Kidney (tissue), 14 donors: Measurements from ENCODE around the gene KDM1A. TPM values are rescaled to one million over a fixed set of nuclear protein-coding genes. Genes with fewer than 3 reads are reported as not detected.

ENCODE experiments used
- DNase-seq, 5 donors: peaks; one replicate each; pipeline ENCODE4 v3.0.0-alpha.2; 2013 to 2020
- FAIRE-seq: peaks from 2 replicates; lab custom pipeline; 2012; peaks lifted over from hg19 to GRCh38; lab: Jason Lieb, UNC
- H3K27ac ChIP-seq, 2 donors: one replicate each; pipeline ENCODE4 v1.7.0; 2013; ENCODE audit warnings: low read depth in 2 of 2, low read length in 2 of 2, inconsistent platforms in 1 of 2
- H3K27me3 ChIP-seq: one replicate; pipeline ENCODE4 v1.7.1; 2013; ENCODE audit warnings: low read length, inconsistent platforms; ENCODE audit not compliant: control insufficient read depth, insufficient read depth
- H3K36me3 ChIP-seq, 3 donors: one replicate each; pipeline versions ENCODE4 v1.7.0 to v1.7.1; 2013; ENCODE audit warnings: low read length in 3 of 3, control low read depth in 1 of 3, inconsistent platforms in 1 of 3; ENCODE audit not compliant: insufficient read depth in 3 of 3, control insufficient read depth in 2 of 3
- H3K4me1 ChIP-seq, 3 donors: one replicate each; pipeline versions ENCODE4 v1.7.0 to v1.7.1; 2013; ENCODE audit warnings: low read length in 3 of 3, inconsistent platforms in 1 of 3, low read depth in 1 of 3; ENCODE audit not compliant: control insufficient read depth in 2 of 3, insufficient read depth in 2 of 3
- H3K4me3 ChIP-seq, 3 donors: one replicate each; pipeline versions ENCODE4 v1.7.0 to v1.8.1; 2013; ENCODE audit warnings: low read length in 3 of 3, control low read depth in 1 of 3, inconsistent platforms in 1 of 3
- H3K9ac ChIP-seq, 3 donors: one replicate each; pipeline versions ENCODE4 v1.7.0 to v1.7.1; 2013; ENCODE audit warnings: low read length in 3 of 3, control low read depth in 1 of 3, inconsistent platforms in 1 of 3
- H3K9me3 ChIP-seq, 3 donors: one replicate each; pipeline versions ENCODE4 v1.7.0 to v1.7.1; 2013; ENCODE audit warnings: low read length in 3 of 3, control low read depth in 1 of 3, inconsistent platforms in 1 of 3; ENCODE audit not compliant: control insufficient read depth in 2 of 3, insufficient read depth in 1 of 3
- CTCF ChIP-seq: IDR thresholded peaks from 3 replicates; pipeline ENCODE4 v1.5.1; 2012; ENCODE audit warnings: mild to moderate bottlenecking, moderate library complexity, borderline replicate concordance; ENCODE audit not compliant: insufficient read depth; ENCODE audit errors: extremely low read depth
- intact Hi-C: fragments of 100-400 bp; cut with DNase I; formaldehyde crosslinking; loops from one replicate; pipeline ENCODE4 v1.11.1; 2022
- polyA plus RNA-seq: library from polyadenylated mRNA; stranded (reverse); fragments of 350-450 nt; fragmentation: Illumina TruSeq; extraction: RNeasy Lipid Tissue Mini Kit (QIAGEN cat#74804); gene quantifications from one replicate; pipeline ENCODE4 v1.2.3, GENCODE V29; 2014; ENCODE audit warnings: low read depth, low replicate concordance; ENCODE audit not compliant: insufficient read depth
- total RNA-seq: library from RNA; stranded (reverse); fragmentation: NEBNext Ultra II Directional; extraction: Animal tissue kit (Norgen Biotek cat#: 25700); gene quantifications from one replicate; pipeline ENCODE4 v1.2.1, GENCODE V29; 2021
- donor health status: control.
- donor health status: control.
- donor health status: control.
- donor health status: control.
- donor health status: control.
- donor health status: DM: yes; HTN: yes; CAD: no.
- donor health status: Normal renal cell carcinoma (clear cell type).

Gene KDM1A
- total and polyA plus RNA-seq, 2 donors from 2014 or later, result 33.3 to 54.4 TPM

- Histone ChIP-seq H3K4me3 (no peak overlapping the region), H3K27me3 (no peaks in the 10 kb centered on the region), H3K9me3 (no peaks in the 10 kb centered on the region), H3K27ac (no peak overlapping the region), H3K4me1 (peaks cover 7 to 24% (median 14%) of the 10 kb centered on the region in 3 donors), H3K36me3 (no peaks in the 10 kb centered on the region), H3K9ac (no peak overlapping the region)
- TF ChIP-seq CTCF, result no peak
- intact Hi-C loops, result no loop called here
- no peak for DNase-seq
- FAIRE-seq, result no peak
Measured at GRCh38 chr1:23126200-23126599, 106.9 kb downstream of the KDM1A start.

GRCh38 chr1:23126801-23127200 is 107.5 kb downstream of the KDM1A start:
- H3K9me3 ChIP-seq, result no peaks in the 10 kb centered on the region
- H3K4me3 ChIP-seq, result no peak overlapping the region
- H3K36me3 ChIP-seq, result no peaks in the 10 kb centered on the region
- DNase-seq, result no peak
- TF ChIP-seq CTCF, result no peak
- H3K27me3 ChIP-seq, result no peaks in the 10 kb centered on the region
- intact Hi-C loops, result no loop called here
- H3K27ac ChIP-seq, result no peak overlapping the region
- H3K4me1 ChIP-seq, result peaks cover 7 to 24% (median 14%) of the 10 kb centered on the region in 3 donors
- no peak overlapping the region for H3K9ac ChIP-seq
- FAIRE-seq, result no peak

- H3K4me1 ChIP-seq, result peaks cover 0 to 3% (median 0%) of the 10 kb centered on the region in 3 donors
- H3K27ac ChIP-seq, result no peak overlapping the region
- H3K36me3 ChIP-seq, result no peaks in the 10 kb centered on the region
- no peak for TF ChIP-seq CTCF
- H3K27me3 ChIP-seq, result no peaks in the 10 kb centered on the region
- H3K4me3 ChIP-seq, result no peak overlapping the region
- no peaks in the 10 kb centered on the region for H3K9me3 ChIP-seq
- FAIRE-seq, result no peak
- no peak for DNase-seq
- intact Hi-C loops, result no loop called here
- no peak overlapping the region for H3K9ac ChIP-seq
Measured at GRCh38 chr1:23129846-23130245, 110.6 kb downstream of the KDM1A start.

- FAIRE-seq, result no peak
- H3K9me3 ChIP-seq, result no peaks in the 10 kb centered on the region
- H3K4me3 ChIP-seq, result no peak overlapping the region
- no peak overlapping the region for H3K27ac ChIP-seq
- H3K4me1 ChIP-seq, result no peaks in the 10 kb centered on the region
- no peak for DNase-seq
- intact Hi-C loops, result no loop called here
- H3K36me3 ChIP-seq, result no peaks in the 10 kb centered on the region
- TF ChIP-seq CTCF, result no peak
- H3K9ac ChIP-seq, result no peak overlapping the region
- no peaks in the 10 kb centered on the region for H3K27me3 ChIP-seq
Measured at GRCh38 chr1:23132033-23132432, 112.8 kb downstream of the KDM1A start.
